Fibroblast of skin of right biceps (primary cell): ENCODE data around the gene PPY.
"Not testable (repeated sequence)": the region's sequence is repeated elsewhere in the genome, so short reads cannot be mapped to it uniquely, and the experiment has no call there.

Experiments
- DNase-seq: peaks from one replicate; pipeline ENCODE4 v3.0.0-alpha.2; 2013

The PPY gene

GRCh38 chr17:43962479-43962878, 20.2 kb upstream of the PPY start:
- DNase-seq = no peak

DNA sequence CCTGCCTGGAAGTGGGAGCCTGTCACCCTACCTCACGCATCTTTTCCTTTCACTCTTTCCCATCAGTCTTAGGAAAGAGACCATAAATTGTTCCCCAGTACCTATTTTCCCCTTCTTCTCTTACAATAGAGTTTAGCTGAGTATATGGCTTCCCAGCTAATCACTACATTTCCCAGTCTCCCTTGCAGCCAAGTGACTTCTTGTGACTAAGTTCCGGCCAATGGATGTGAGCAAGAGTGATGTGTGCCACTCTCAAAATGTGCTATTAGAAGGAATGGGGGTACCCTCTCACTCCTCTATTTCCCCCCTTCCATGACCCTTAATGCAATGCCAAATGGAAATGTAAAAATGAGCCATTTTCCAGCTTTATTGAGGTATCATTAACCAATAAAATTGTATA, 19.7 kb upstream of the PPY start:
- no peak for DNase-seq

GRCh38 chr17:43961292-43961691, 19.0 kb upstream of the PPY start:
- DNase-seq = not testable (repeated sequence)

- no peak for DNase-seq
These were observed 16.6 kb upstream of the PPY start for GRCh38 chr17:43958748-43959352.

GRCh38 chr17:43956222-43956621, 13.9 kb upstream of the PPY start:
- DNase-seq = no peak

GRCh38 chr17:43953746-43954145, 11.5 kb upstream of the PPY start, which contains the start of gene PYY:
TSS of gene PYY (minus strand) at chr17:43953940. CDS start at chr17:43953483, 457 bp downstream.
- DNase-seq = no peak

- no peak for DNase-seq
These were observed 10.7 kb upstream of the PPY start for GRCh38 chr17:43952724-43953666.

DNA sequence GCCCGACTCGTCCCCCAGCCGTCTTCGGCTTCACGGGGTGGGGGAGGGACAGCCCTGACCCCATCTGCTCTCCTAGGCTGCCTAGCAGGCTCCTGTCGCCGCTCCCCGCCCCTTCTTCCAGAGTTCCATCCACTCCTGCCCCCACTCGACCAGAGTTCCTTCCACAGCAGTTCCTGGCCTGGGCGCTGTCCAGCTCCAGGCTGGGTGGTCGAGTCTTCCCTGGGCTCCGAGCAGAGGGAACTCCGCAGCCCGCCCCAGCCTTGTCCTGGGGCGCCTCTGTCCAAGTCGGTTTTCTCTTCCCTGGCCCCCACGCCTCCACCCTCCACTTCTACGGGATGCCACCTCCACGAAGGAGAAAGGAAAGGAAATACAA, 10.1 kb upstream of the PPY start:
- no peak for DNase-seq

GRCh38 chr17:43951750-43952149, 9.5 kb upstream of the PPY start:
- no peak for DNase-seq

DNA sequence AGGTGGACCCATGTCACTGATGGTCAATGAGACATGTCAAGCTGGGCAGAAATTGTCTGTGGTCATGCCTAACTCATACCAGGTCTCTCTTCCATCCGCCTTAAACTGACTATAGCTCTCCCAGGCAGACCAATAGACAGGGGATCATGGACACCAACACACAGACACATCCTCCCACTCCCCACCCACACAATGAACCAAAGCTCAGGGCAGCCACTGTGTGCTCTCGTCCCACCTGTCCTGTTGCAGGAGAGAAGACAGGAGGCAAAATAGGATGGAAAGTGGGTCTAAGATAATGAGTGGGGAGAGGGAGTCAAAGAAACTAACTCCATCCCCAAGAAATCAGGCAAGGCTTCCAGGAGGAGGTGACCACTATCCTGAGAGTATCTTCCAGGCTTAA, 8.3 kb upstream of the PPY start:
- no peak for DNase-seq

- DNase-seq = no peak
These were observed 7.5 kb upstream of the PPY start for GRCh38 chr17:43949781-43950180.

DNA sequence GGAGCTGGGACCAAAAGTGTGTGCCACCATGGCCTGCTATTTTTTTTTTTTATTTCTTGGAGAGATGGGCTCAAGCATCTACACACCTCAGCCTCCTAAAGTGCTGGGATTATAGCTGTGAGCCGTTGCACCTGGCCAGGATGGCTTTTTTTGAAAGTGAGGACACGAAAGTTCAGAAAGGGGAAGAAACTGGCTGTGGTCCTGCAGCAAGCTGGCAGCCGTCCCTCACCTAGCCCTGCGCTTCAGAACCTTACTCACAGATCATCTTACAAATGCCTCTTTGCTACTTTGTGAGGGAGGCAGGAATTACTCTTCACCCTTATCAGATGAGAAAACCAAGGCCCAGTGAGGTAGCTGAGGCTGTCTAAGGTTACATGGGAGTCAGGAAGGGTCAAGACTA, 4.5 kb upstream of the PPY start:
- DNase-seq = no peak

DNA sequence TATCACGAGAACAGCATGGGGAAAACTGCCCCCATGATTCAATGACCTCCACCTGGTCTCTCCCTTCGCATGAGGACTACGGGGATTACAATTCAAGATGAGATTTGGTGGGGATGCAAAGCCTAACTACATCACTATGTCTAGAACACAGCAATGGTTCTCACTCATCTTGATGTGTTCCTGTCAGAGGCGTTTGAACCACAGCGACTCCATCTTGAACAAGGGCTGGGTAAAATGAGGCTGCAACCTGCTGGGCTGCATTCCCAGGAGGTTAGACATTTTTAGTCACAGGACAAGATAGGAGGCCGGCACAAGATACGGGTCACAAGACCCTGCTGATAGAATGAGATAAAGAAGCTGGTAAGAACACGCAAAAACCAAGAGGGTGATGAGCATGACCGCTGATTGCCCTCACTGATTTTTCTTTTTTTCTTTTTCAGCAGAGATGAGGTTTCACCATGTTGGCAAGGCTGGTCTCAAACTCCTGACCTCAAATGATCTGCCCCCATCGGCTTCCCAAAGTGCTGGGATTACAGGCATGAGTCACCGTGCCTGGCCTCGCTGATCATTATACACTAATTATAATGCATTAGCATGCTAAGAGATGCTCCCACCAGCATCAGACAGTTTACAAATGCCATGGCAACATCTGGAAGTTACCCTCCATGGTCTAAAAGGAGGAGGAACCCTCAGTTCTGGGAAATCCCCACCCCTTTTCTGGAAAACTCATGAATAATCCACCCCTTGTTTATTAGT, 3.0 kb upstream of the PPY start:
- DNase-seq = peak; percentile 64

- peak; percentile 43 for DNase-seq
These were observed 1.6 kb downstream of the PPY start for GRCh38 chr17:43940630-43941029.

GRCh38 chr17:43939886-43940285, 2.4 kb downstream of the PPY start:
- no peak for DNase-seq

DNA sequence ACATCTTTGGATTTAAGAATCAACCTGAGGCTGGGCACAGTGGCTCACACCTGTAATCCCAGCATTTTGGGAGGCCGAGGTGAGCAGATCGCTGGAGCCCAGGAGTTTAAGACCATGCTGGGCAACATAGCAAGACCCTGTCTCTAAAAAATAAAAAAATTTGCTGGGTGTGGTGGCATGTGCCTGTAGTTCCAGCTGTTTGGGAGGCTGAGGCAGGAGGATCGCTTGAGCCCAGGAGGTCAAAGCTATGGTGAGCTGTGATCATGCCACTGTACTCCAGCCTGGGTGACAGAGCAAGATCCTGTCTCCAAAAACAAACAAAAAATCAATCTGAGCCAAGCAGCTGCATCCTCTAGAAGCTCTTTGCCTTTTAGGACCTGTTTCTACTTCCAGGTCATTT, 2.8 kb downstream of the PPY start:
- not testable (repeated sequence) for DNase-seq

GRCh38 chr17:43938838-43939182, 3.5 kb downstream of the PPY start:
- DNase-seq = no peak

- DNase-seq = peak; percentile 59
These were observed 5.8 kb downstream of the PPY start for GRCh38 chr17:43936434-43936833.

- no peak for DNase-seq
These were observed 6.4 kb downstream of the PPY start for GRCh38 chr17:43935926-43936261.

DNA sequence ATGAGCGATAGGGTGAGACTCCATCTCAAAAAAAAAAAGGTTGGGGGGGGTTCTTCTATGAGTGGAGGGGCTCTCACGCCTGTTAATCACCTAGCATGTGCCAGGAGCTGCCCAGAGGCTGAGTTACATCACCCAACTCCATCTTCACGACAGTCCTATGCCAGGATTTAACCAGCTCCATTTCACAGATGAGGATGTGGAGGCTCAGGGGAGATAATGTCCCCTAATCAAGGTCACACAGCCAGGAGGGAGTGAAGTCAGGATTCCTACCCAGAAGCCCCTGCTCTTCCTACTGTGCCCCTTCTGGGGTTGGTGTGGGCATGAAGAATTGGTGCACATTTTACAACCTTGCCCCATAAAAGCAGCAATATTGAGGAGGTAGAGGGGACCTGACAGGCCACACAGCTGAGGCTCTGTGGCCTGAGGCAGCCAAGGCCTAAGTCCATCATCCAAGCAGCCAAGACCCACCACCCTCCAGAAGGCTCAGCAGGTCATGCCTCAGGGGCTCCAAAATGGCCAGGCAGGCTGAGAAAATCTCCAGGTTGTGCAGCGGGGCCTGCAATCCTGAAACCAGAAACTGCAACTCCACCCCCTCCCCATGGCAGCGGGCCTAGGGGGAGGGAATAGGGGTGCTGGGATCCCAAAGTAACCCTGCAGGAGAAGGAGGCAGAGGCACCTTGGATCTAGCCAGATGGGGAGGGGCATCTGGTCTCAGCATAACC, 6.9 kb downstream of the PPY start:
- no peak for DNase-seq

DNA sequence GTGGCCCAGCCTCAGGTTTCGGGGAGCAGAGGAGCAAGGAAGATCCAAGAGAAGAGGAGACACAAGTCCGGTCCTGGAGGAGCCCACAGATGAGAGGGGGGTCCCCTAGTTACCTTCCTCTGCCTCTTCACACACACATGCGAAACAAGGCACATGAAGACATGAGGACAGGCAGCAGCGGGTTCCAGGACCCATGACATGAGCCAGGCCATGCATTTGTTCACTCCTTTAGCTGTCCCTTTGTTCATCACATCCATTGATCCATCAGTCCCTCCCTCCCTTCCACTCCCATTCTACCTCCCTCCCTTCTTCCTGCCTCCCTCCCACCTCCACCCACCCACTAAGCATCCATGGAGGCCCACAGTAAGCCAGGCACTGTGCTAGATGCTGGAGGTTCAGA, 9.4 kb downstream of the PPY start:
- no peak for DNase-seq

- DNase-seq = no peak
These were observed 9.9 kb downstream of the PPY start for GRCh38 chr17:43932357-43932756.

DNA sequence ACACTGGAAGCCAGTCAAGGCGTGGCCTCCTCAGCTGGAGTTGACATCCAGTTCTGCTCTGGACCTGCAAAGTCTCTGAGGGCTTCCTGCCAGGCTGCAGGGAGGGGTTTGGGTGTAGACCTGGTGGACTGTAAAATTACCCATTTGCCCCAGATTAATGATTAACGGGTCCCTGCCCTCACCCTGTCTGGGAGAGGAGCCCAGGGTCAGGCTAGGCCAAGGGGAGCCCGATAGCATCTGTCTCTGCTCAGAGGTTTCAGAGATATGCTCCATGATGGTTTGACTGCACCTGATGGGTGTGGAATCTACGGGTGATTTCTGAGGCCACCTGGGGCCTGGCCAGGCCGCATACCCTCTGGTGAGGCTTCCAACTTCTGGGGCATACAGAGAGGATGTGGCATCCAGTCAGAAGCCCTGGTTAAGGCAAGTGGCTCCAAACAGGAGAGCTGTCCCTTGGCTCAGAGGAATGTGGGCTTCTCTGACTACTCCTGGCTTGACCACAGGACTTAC, 11.2 kb downstream of the PPY start:
- DNase-seq = no peak
